ENCODE data around the gene MAP3K4. TPM values are rescaled to one million over a fixed set of nuclear protein-coding genes. Genes with fewer than 3 reads are reported as not detected.
"Not testable (repeated sequence)": the region's sequence is repeated elsewhere in the genome, so short reads cannot be mapped to it uniquely, and the experiment has no call there.

The MAP3K4 gene
- total RNA-seq, 1 donor from 2014 or later = 84.3 TPM

GRCh38 chr6:160966493-160967229, 24.9 kb upstream of the MAP3K4 start:
- Mint-ChIP-seq H3K36me3 (ENCODE audit: low read depth) (no peaks in the 10 kb centered on the region), H3K27ac (ENCODE audit: unreplicated experiment) (no peak overlapping the region), H3K4me3 (no peak overlapping the region), H3K9me3 (no peaks in the 10 kb centered on the region), H3K27me3 (ENCODE audit: low read depth) (no peaks in the 10 kb centered on the region), H3K4me1 (peaks cover 3% of the 10 kb centered on the region)
- TF ChIP-seq CTCF (conservative IDR thresholded peaks at IDR 0.05) = no peak
- DNase-seq (ENCODE audit: low read depth, low spot score) = no peak

GRCh38 chr6:160967351-160967750, 24.2 kb upstream of the MAP3K4 start:
- TF ChIP-seq CTCF (conservative IDR thresholded peaks at IDR 0.05) = no peak
- Mint-ChIP-seq H3K27me3 (ENCODE audit: low read depth) (no peaks in the 10 kb centered on the region), H3K4me1 (no peaks in the 10 kb centered on the region), H3K27ac (ENCODE audit: unreplicated experiment) (no peak overlapping the region), H3K36me3 (ENCODE audit: low read depth) (no peaks in the 10 kb centered on the region), H3K4me3 (no peak overlapping the region), H3K9me3 (no peaks in the 10 kb centered on the region)
- DNase-seq (ENCODE audit: low read depth, low spot score) = no peak

GRCh38 chr6:160967833-160968232, 23.7 kb upstream of the MAP3K4 start:
- DNase-seq (ENCODE audit: low read depth, low spot score) = no peak
- no peaks in the 10 kb centered on the region for H3K9me3 Mint-ChIP-seq
- peaks cover 2% of the 10 kb centered on the region for H3K4me1 Mint-ChIP-seq
- H3K27me3 Mint-ChIP-seq (ENCODE audit: low read depth) = no peaks in the 10 kb centered on the region
- H3K27ac Mint-ChIP-seq (ENCODE audit: unreplicated experiment) = no peak overlapping the region
- TF ChIP-seq CTCF (conservative IDR thresholded peaks at IDR 0.05) = no peak
- H3K4me3 Mint-ChIP-seq = no peak overlapping the region
- no peaks in the 10 kb centered on the region for H3K36me3 Mint-ChIP-seq (ENCODE audit: low read depth)

GRCh38 chr6:160971171-160971570, 20.4 kb upstream of the MAP3K4 start:
- Mint-ChIP-seq H3K4me3 (no peak overlapping the region), H3K4me1 (peaks cover 28% of the 10 kb centered on the region), H3K36me3 (ENCODE audit: low read depth) (no peaks in the 10 kb centered on the region), H3K9me3 (no peaks in the 10 kb centered on the region), H3K27me3 (ENCODE audit: low read depth) (no peaks in the 10 kb centered on the region), H3K27ac (ENCODE audit: unreplicated experiment) (no peak overlapping the region)
- DNase-seq (ENCODE audit: low read depth, low spot score) = no peak
- no peak for TF ChIP-seq CTCF (conservative IDR thresholded peaks at IDR 0.05)

- H3K36me3 Mint-ChIP-seq (ENCODE audit: low read depth) = no peaks in the 10 kb centered on the region
- no peak for DNase-seq (ENCODE audit: low read depth, low spot score)
- H3K27me3 Mint-ChIP-seq (ENCODE audit: low read depth) = no peaks in the 10 kb centered on the region
- peaks cover 28% of the 10 kb centered on the region for H3K4me1 Mint-ChIP-seq
- no peaks in the 10 kb centered on the region for H3K9me3 Mint-ChIP-seq
- no peak overlapping the region for H3K27ac Mint-ChIP-seq (ENCODE audit: unreplicated experiment)
- no peak overlapping the region for H3K4me3 Mint-ChIP-seq
- TF ChIP-seq CTCF (conservative IDR thresholded peaks at IDR 0.05) = no peak
These were observed 19.5 kb upstream of the MAP3K4 start for GRCh38 chr6:160972111-160972510.

- not testable (repeated sequence) for DNase-seq (ENCODE audit: low read depth, low spot score); H3K9me3 Mint-ChIP-seq; H3K4me3 Mint-ChIP-seq; H3K27me3 Mint-ChIP-seq (ENCODE audit: low read depth); H3K36me3 Mint-ChIP-seq (ENCODE audit: low read depth)
- H3K27ac Mint-ChIP-seq (ENCODE audit: unreplicated experiment) = peak overlapping the region; percentile 12
- H3K4me1 Mint-ChIP-seq = peaks cover 28% of the 10 kb centered on the region
These were observed 19.0 kb upstream of the MAP3K4 start for GRCh38 chr6:160972594-160972993.

All from neural crest cell (in vitro differentiated cells).